HUES48 (cell line): Measurements from ENCODE around the gene LRGUK.
"Not testable (repeated sequence)": the region's sequence is repeated elsewhere in the genome, so short reads cannot be mapped to it uniquely, and the experiment has no call there.

Experiments used
- H3K27ac ChIP-seq: one replicate; pipeline ENCODE4 v1.7.0; 2013; ENCODE audit warnings: low read depth, low read length, inconsistent platforms
- H3K27me3 ChIP-seq: 2 replicates; pipeline ENCODE4 v1.6.1; 2013; ENCODE audit warnings: mild to moderate bottlenecking, low read length; ENCODE audit not compliant: control insufficient read depth, insufficient read depth
- H3K36me3 ChIP-seq: 2 replicates; pipeline ENCODE4 v1.6.1; 2013; ENCODE audit warnings: low read length; ENCODE audit not compliant: control insufficient read depth, insufficient read depth
- H3K4me1 ChIP-seq: 2 replicates; pipeline ENCODE4 v1.6.1; 2013; ENCODE audit warnings: mild to moderate bottlenecking, low read length; ENCODE audit not compliant: control insufficient read depth, insufficient read depth
- H3K4me3 ChIP-seq: 2 replicates; pipeline ENCODE4 v1.5.1; 2013; ENCODE audit warnings: mild to moderate bottlenecking, low read depth, low read length
- H3K9ac ChIP-seq: 2 replicates; pipeline ENCODE4 v1.6.1; 2013; ENCODE audit warnings: mild to moderate bottlenecking, low read depth, low read length, moderate library complexity
- H3K9me3 ChIP-seq: 2 replicates; pipeline ENCODE4 v1.6.1; 2013; ENCODE audit warnings: low read length; ENCODE audit not compliant: control insufficient read depth, insufficient read depth

Gene LRGUK

DNA sequence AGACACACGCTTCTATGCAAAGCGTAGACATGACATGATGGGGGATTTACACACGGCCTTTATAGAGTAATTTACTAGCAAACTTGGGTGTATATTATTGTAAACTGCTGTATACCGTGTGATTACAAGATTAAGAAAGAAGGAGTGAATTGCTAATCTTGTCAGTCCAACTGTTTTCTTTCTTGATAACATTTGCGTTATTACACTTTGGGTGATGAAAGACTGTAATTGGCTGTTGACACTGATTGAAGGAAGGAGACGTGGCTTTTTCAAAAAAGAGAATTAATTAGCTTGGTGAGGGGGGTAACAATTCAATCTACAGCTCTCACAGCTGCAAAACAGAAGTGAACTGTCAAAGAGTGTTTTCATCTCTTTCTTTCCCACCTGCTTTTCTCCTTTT lies 156.9 kb downstream of the LRGUK start:
- Histone ChIP-seq H3K9me3 (no peaks in the 10 kb centered on the region), H3K4me1 (peaks cover 8% of the 10 kb centered on the region; the same call in 1 of the 2 replicates), H3K36me3 (no peaks in the 10 kb centered on the region), H3K9ac (no peak overlapping the region), H3K27ac (no peak overlapping the region), H3K27me3 (no peaks in the 10 kb centered on the region), H3K4me3 (no peak overlapping the region)

DNA sequence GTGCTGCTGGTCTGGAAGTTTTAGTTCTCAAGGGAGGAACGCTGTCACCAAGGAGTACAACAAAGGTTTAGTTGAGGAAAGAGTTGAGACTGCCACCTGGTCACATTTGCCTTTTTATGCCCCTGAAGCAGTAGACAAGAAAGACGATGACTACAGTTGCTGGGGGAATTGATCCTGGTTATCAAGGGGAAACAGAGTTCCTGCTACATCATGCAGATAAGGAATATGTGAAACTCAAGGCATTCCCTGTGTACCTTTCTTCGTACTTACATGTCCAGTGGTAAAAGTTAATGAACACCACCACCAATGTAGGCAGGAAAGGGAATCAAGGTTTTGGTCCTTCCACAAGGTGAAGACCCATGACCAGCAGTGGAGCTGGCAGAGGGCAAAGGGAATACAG lies 157.8 kb downstream of the LRGUK start:
- Histone ChIP-seq H3K9me3 (no peaks in the 10 kb centered on the region), H3K27me3 (no peaks in the 10 kb centered on the region), H3K36me3 (no peaks in the 10 kb centered on the region), H3K27ac (no peak overlapping the region), H3K4me1 (peaks cover 13% of the 10 kb centered on the region; the same call in 1 of the 2 replicates), H3K4me3 (no peak overlapping the region), H3K9ac (no peak overlapping the region)

DNA sequence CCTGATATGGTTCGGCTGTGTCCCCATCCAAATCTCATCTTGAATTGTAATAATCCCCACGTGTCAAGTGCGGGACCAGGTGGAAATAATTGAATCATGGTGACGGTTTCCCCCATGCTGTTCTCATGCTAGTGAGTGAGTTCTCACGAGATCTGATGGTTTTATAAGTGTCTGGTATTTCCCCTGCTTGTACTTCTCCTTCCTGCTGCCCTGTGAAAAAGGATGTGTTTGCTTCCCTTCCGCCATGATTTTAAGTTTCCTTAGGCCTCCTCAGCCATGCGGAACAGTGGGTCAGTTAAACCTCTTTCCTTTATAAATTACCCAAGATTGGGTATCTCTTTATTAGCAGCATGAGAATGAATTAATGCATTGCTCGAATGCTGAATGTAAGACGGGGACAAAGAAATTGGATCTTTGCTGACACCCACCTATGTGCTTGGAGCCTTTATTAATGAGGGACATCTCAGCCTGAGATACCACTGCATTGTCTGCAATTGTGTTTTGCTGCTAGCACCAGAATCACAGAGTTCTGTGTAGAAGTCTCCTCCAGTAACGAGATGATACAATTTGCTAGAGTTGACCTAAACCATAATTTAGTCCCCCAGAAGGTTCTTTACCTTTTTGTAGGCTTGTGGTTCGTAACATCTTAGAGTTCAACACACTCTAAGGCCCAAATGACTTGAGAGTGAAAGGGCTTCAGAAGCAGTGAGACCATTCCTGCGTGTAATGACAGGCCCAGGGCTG lies 160.9 kb downstream of the LRGUK start:
- Histone ChIP-seq H3K27ac (no peak overlapping the region), H3K36me3 (0 out of 2 replicates have a peak, but pooled peaks cover 2% of the 10 kb centered on the region), H3K4me3 (no peak overlapping the region), H3K9ac (no peak overlapping the region), H3K4me1 (peaks cover 13% of the 10 kb centered on the region; the same call in 1 of the 2 replicates), H3K27me3 (no peaks in the 10 kb centered on the region), H3K9me3 (no peaks in the 10 kb centered on the region)

DNA sequence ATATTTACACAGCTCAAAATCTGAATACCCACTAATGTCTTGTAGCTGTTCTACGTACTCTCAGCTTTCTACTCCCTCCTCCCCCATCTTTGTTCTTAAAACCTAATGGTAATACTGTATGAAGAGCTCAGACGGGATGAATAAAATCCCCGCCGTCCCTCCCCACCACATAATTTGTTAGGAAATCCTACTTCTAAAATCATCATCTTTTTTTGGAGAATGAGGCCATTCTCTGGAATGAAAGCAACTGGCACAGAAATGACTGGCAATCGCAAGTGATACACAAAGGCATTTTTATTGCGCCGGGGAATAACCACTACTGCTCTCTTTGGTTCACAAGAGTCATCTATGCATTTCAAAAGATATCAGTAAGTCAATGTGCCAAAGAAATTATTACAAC lies 162.3 kb downstream of the LRGUK start:
- Histone ChIP-seq H3K9me3 (no peaks in the 10 kb centered on the region), H3K36me3 (peaks cover 8% of the 10 kb centered on the region), H3K27ac (no peak overlapping the region), H3K27me3 (no peaks in the 10 kb centered on the region), H3K4me3 (no peak overlapping the region), H3K9ac (no peak overlapping the region), H3K4me1 (peaks cover 13% of the 10 kb centered on the region; the same call in 1 of the 2 replicates)

DNA sequence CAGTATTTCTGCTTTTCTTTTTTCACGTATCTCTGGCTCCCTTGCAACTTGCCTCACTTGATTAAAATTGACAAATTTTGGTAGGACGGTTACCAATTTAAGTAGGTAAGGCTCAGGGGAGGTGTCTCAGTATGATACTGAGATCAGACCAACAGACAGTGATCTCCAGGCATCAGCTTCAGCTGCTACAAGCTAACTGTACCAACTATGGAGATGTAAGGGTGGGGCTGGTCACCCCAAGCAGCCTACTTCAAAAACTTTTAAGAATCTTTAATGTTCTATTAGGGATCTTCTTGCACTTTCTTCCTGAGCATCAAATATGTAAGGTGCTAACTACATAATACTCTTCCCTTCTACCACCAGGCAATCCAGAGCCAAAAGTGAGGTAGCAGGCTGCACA lies 162.7 kb downstream of the LRGUK start:
- Histone ChIP-seq H3K27me3 (no peaks in the 10 kb centered on the region), H3K9ac (no peak overlapping the region), H3K36me3 (peaks cover 12% of the 10 kb centered on the region), H3K4me3 (no peak overlapping the region), H3K27ac (no peak overlapping the region), H3K4me1 (peaks cover 13% of the 10 kb centered on the region; the same call in 1 of the 2 replicates), H3K9me3 (no peaks in the 10 kb centered on the region)

DNA sequence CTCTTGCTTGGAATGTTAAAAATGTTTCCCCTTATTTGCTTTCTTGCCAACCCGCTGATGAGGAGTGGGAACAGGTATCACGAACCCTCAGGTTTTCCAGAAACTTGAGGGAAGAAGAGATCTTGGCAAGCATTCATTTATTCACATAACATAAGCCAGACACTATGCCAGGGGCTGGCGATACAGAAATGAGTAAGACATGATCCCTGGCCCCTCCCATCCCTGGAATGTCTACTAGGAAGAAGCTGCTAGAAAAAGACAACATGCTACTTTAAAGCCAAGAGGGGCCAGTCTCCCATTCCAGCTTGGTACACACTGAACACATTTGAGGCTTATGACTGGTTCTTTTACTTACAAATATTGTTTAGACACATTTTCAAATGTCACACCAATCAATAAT lies 163.1 kb downstream of the LRGUK start:
- Histone ChIP-seq H3K36me3 (peaks cover 17% of the 10 kb centered on the region), H3K27ac (no peak overlapping the region), H3K27me3 (no peaks in the 10 kb centered on the region), H3K9ac (no peak overlapping the region), H3K4me1 (peaks cover 13% of the 10 kb centered on the region; the same call in 1 of the 2 replicates), H3K4me3 (no peak overlapping the region), H3K9me3 (no peaks in the 10 kb centered on the region)

DNA sequence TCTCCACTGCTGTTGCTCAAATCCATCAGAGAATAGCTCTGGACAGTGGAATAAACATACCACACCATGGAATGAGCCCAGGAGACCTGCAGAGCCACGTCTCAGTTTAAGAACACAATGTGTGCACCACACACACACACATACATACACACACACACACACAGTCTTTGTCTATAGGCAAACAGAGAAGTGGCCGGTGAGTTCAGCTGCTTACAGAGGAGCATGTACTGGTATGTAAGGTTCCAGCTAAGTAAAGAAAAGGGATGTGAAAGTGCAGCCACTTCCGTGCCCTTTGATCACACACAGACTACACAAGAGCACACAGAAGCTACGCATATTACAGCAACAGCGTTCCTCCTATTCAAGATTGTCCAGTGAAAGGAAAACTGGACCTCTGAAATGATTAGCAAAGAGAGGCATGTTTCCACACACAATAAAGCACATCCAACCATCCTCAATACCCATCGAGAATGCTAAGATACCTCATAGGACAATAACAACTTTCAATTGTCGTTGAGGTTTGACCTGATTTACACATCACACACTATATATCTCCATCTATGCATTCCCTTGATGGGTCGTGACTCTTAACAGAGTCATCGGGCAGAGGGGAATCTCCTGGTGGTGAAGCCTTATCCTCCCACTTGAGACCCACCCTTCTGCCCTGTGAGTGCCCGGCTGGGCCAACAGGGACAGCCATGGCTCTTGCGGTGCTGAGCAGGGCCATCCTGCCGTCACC lies 166.0 kb downstream of the LRGUK start:
- no peak overlapping the region for H3K27ac ChIP-seq
- peaks cover 33% of the 10 kb centered on the region for H3K36me3 ChIP-seq
- peaks cover 13% of the 10 kb centered on the region; the same call in 1 of the 2 replicates for H3K4me1 ChIP-seq
- H3K4me3 ChIP-seq, result no peak overlapping the region
- no peak overlapping the region for H3K9ac ChIP-seq
- H3K27me3 ChIP-seq, result no peaks in the 10 kb centered on the region
- no peaks in the 10 kb centered on the region for H3K9me3 ChIP-seq

DNA sequence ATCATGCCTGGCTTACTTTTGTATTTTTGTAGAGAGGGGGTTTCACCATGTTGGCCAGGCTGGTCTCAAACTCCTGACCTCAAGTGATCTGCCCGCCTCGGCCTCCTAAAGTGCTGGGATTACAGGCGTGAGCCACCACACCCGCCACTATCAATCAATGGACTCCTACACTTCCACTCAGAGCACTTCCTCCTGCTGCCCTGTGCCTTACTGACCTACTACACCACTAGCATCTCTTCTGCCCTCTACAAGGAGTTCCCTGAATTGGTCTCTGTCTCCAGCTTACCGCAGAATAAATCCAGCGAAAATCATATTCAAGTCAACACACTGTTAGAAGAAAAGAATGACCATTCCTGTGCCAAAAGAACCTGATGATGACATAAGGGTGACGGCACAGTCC lies 168.8 kb downstream of the LRGUK start:
- not testable (repeated sequence) for H3K27me3 ChIP-seq, H3K9me3 ChIP-seq, H3K4me1 ChIP-seq, H3K27ac ChIP-seq, H3K9ac ChIP-seq, H3K4me3 ChIP-seq
- H3K36me3 ChIP-seq, result peaks cover 60% of the 10 kb centered on the region

DNA sequence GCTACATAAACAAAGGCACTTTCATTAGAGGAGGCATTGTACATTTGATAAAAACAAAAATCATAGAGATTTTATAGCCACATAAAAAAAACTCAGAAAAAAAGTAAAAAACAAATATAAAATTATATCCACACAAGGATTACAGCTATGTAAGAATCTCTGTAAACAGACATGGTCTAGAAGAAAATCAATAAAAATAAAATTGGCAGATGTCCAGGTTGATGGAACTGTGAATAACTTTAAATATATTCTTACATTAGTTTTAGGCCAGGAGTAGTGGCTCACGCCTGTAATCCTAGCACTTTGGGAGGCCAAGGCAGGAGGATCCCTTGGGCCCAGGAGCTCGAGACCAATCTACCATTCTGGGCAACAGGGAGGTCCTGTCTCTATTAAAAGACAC lies 170.3 kb downstream of the LRGUK start:
- peaks cover 8% of the 10 kb centered on the region for H3K4me1 ChIP-seq
- no peak overlapping the region for H3K9ac ChIP-seq
- H3K36me3 ChIP-seq, result peaks cover 75% of the 10 kb centered on the region
- H3K27me3 ChIP-seq, result no peaks in the 10 kb centered on the region
- no peak overlapping the region for H3K27ac ChIP-seq
- H3K4me3 ChIP-seq, result no peak overlapping the region
- no peaks in the 10 kb centered on the region for H3K9me3 ChIP-seq

DNA sequence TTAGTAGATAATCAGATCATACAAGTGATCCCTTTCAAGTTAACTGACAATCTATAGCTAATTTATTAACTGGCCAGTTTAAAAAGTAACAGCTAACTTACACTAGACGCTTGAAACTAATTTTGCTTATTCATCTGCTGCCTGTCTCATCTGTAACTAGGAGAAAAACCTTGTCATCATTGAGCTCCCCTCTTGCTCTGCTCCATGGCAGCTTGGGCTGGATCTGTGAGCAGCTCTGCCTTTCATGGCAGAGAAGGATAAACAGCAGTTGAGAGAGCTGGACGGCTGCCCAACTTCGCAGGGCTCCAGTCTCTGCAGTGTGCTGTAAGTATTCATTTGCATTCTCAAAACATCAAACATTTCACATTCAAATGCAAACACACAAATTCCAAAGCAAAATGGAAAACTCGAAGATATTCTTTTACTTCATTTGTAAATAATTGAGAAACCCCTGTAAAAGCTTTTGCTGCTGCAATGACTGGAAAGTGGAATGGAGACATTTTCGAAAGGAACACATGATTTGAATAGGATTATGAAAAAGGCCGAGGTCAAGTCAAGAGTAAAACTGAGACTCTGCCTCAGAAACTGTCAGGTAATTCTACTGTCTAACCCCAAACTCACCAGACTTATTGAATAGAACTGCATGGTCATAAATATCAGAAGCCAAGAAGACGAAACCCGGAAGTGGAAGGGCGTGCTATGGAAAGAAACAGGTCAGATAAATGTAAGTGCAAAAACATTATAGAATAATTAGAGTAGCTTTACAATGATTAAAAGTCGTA lies 172.0 kb downstream of the LRGUK start:
- Histone ChIP-seq H3K27ac (peak overlapping the region; percentile 27), H3K27me3 (no peaks in the 10 kb centered on the region), H3K4me3 (no peak overlapping the region), H3K36me3 (peaks cover 84% of the 10 kb centered on the region), H3K4me1 (peaks cover 8% of the 10 kb centered on the region), H3K9me3 (no peaks in the 10 kb centered on the region), H3K9ac (no peak overlapping the region)
